WTC11 (cell line): ENCODE measurements around the gene IL6ST. TPM values are rescaled to one million over a fixed set of nuclear protein-coding genes. Genes with fewer than 3 reads are reported as not detected.

Experiments
- CBFB ChIP-seq: sonication (generic); formaldehyde crosslinking; IDR thresholded peaks from 2 replicates; pipeline ENCODE4 v1.8.1; 2022; ENCODE audit warnings: mild to moderate bottlenecking, low read depth, missing genetic modification reagents
- CREM ChIP-seq: sonication (generic); formaldehyde crosslinking; IDR thresholded peaks from 2 replicates; pipeline ENCODE4 v1.8.1; 2022; ENCODE audit warnings: mild to moderate bottlenecking, missing genetic modification reagents, moderate library complexity
- EMX1 ChIP-seq: fragments of 250-450 bp; sonication (Bioruptor Pico); IDR thresholded peaks from 2 replicates; pipeline ENCODE4 v1.8.0; 2021; ENCODE audit warnings: mild to moderate bottlenecking
- FOXP1 ChIP-seq: sonication (generic); formaldehyde crosslinking; IDR thresholded peaks from 2 replicates; pipeline ENCODE4 v1.8.0; 2022; ENCODE audit warnings: missing genetic modification reagents, mild to moderate bottlenecking, moderate library complexity, borderline replicate concordance
- GRHL2 ChIP-seq: fragments of 250-450 bp; sonication (Bioruptor Pico); IDR thresholded peaks from 2 replicates; pipeline ENCODE4 v1.8.0; 2022; ENCODE audit warnings: mild to moderate bottlenecking, moderate library complexity; ENCODE audit not compliant: insufficient replicate concordance, severe bottlenecking
- GTF2I ChIP-seq: fragments of 250-450 bp; sonication (Bioruptor Pico); conservative IDR thresholded peaks from 2 replicates; pipeline ENCODE4 v1.4.0; 2021; ENCODE audit warnings: mild to moderate bottlenecking
- HMGA2 ChIP-seq: fragments of 250-450 bp; sonication (Bioruptor Pico); IDR thresholded peaks from 2 replicates; pipeline ENCODE4 v1.4.0; 2021; ENCODE audit warnings: mild to moderate bottlenecking, moderate library complexity
- IRF2 ChIP-seq: sonication (generic); formaldehyde crosslinking; IDR thresholded peaks from 2 replicates; pipeline ENCODE4 v1.8.0; 2022; ENCODE audit warnings: low read depth, missing genetic modification reagents, borderline replicate concordance
- NFE2L1 ChIP-seq: sonication (generic); formaldehyde crosslinking; IDR thresholded peaks from 2 replicates; pipeline ENCODE4 v1.8.1; 2023; ENCODE audit warnings: missing genetic modification reagents
- NFYB ChIP-seq: sonication (generic); formaldehyde crosslinking; conservative IDR thresholded peaks from 2 replicates; pipeline ENCODE4 v1.8.0; 2022; ENCODE audit warnings: low read depth, missing genetic modification reagents
- PRRX2 ChIP-seq: fragments of 250-450 bp; sonication (Bioruptor Pico); IDR thresholded peaks from 2 replicates; pipeline ENCODE4 v1.8.0; 2021; ENCODE audit warnings: mild to moderate bottlenecking
- RORB ChIP-seq: fragments of 250-450 bp; sonication (Bioruptor Pico); IDR thresholded peaks from 2 replicates; pipeline ENCODE4 v1.9.0; 2021; ENCODE audit warnings: mild to moderate bottlenecking
- SMAD3 ChIP-seq: sonication (generic); formaldehyde crosslinking; IDR thresholded peaks from 2 replicates; pipeline ENCODE4 v1.8.0; 2022; ENCODE audit warnings: missing genetic modification reagents, mild to moderate bottlenecking, borderline replicate concordance
- SOX15 ChIP-seq: fragments of 250-450 bp; sonication (Bioruptor Pico); IDR thresholded peaks from 2 replicates; pipeline ENCODE4 v1.9.0; 2021; ENCODE audit warnings: mild to moderate bottlenecking
- SP1 ChIP-seq: sonication (generic); formaldehyde crosslinking; conservative IDR thresholded peaks from 2 replicates; pipeline ENCODE4 v1.8.1; 2022; ENCODE audit warnings: missing genetic modification reagents
- ZNF138 ChIP-seq: sonication (generic); formaldehyde crosslinking; conservative IDR thresholded peaks from 2 replicates; pipeline ENCODE4 v1.8.1; 2022; ENCODE audit warnings: mild to moderate bottlenecking, moderate library complexity, missing genetic modification reagents
- ZNF219 ChIP-seq: sonication (generic); formaldehyde crosslinking; IDR thresholded peaks from 2 replicates; pipeline ENCODE4 v1.8.0; 2023; ENCODE audit warnings: missing genetic modification reagents, mild to moderate bottlenecking, borderline replicate concordance
- ZNF232 ChIP-seq: sonication (generic); formaldehyde crosslinking; IDR thresholded peaks from 2 replicates; pipeline ENCODE4 v1.8.0; 2022; ENCODE audit warnings: mild to moderate bottlenecking, missing genetic modification reagents
- ZNF396 ChIP-seq: fragments of 250-450 bp; sonication (Bioruptor Pico); IDR thresholded peaks from 2 replicates; pipeline ENCODE4 v1.8.0; 2021; ENCODE audit warnings: mild to moderate bottlenecking, moderate library complexity, borderline replicate concordance
- total RNA-seq: library from RNA; stranded (reverse); gene quantifications from 3 replicates; pipeline ENCODE4 v1.2.3, GENCODE V29; 2021
- TF ChIP-seq, protein P1 (sequence below): fragments of 250-450 bp; sonication (Bioruptor Pico); conservative IDR thresholded peaks from 2 replicates; pipeline ENCODE4 v1.9.0; 2021; ENCODE audit warnings: mild to moderate bottlenecking
- TF ChIP-seq, protein P2 (sequence below): sonication (generic); formaldehyde crosslinking; IDR thresholded peaks from 2 replicates; pipeline ENCODE4 v1.8.0; 2022; ENCODE audit warnings: mild to moderate bottlenecking, missing genetic modification reagents
- TF ChIP-seq, protein P3 (sequence below): sonication (generic); formaldehyde crosslinking; IDR thresholded peaks from 2 replicates; pipeline ENCODE4 v1.8.1; 2023; ENCODE audit warnings: mild to moderate bottlenecking, missing genetic modification reagents
- TF ChIP-seq, protein P4 (sequence below): sonication (generic); formaldehyde crosslinking; conservative IDR thresholded peaks from 2 replicates; pipeline ENCODE4 v1.8.1; 2022; ENCODE audit warnings: mild to moderate bottlenecking, missing genetic modification reagents
- TF ChIP-seq, protein P5 (sequence below): sonication (generic); formaldehyde crosslinking; IDR thresholded peaks from 2 replicates; pipeline ENCODE4 v1.8.0; 2022; ENCODE audit warnings: missing genetic modification reagents
- TF ChIP-seq, protein P6 (sequence below): sonication (generic); formaldehyde crosslinking; IDR thresholded peaks from 2 replicates; pipeline ENCODE4 v1.8.1; 2023; ENCODE audit warnings: mild to moderate bottlenecking, moderate library complexity, missing genetic modification reagents
- TF ChIP-seq, protein P7 (sequence below): fragments of 250-450 bp; sonication (Bioruptor Pico); IDR thresholded peaks from 2 replicates; pipeline ENCODE4 v1.9.0; 2021; ENCODE audit warnings: moderate library complexity, mild to moderate bottlenecking, inconsistent platforms, borderline replicate concordance
- TF ChIP-seq, protein P8 (sequence below): sonication (generic); formaldehyde crosslinking; IDR thresholded peaks from 2 replicates; pipeline ENCODE4 v1.8.1; 2022; ENCODE audit warnings: mild to moderate bottlenecking, moderate library complexity, missing genetic modification reagents

Gene IL6ST
- total RNA-seq, 1 experiment from 2014 or later = 8.4 TPM

DNA sequence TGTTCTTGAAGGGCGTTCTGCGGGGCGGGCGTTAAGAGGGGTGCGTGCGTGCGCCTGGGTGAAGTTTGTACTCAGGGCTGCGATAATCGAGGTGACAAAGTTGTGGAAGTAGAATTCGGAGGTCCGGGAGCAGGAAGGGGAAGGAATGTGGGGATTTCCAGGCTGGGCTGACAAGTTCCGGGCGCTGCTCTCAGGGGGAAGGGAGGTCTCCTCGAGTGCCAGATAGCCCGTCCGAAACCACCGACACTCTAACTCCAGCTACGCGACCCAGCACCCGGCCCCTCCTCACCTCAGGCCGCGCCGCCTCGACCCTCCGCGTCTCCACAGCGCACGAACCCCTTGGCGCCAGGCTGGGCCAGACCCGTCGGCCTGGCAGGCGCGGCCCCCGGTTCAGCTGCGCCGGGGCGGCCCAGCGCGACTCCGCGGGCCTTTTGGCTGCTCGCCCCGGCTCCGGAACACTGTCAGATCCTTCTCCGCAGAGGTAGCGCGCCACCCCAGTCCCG lies at the start of gene IL6ST (continued):
- TF ChIP-seq, protein P1, sequence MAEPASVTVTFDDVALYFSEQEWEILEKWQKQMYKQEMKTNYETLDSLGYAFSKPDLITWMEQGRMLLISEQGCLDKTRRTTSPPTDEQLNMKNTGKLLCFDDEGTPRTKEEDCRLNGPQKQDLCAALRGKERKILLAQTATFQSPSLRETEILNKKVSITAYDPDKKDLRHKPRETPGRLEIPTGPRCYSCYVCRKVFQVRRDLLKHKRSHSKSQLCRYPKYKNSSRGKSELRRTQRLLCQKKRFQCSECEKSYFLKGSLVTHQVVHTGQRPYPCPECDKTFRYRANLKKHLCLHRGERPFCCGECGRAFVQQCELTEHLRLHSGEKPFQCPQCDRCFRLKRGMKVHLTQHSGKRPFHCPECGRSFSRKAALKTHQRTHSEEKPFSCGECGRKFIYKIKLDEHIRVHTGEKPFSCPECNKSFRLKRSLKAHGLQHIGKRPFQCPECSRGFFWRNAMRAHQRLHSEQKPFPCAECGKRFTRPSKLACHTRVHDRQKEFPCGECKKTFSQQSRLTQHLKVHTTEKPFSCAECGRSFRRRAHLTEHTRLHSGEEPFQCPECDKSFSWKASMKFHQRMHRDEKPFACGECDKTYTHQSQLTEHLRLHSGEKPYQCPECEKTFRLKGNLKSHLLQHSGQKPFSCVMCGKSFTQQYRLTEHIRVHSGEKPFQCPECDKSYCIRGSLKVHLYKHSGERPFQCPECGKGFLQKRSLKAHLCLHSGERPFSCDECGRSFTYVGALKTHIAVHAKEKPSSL (CRISPR knock-in tag) = no peak
- TF ChIP-seq ZNF232 (CRISPR knock-in tag) (no peak), NFE2L1 (peak; percentile 65; the same call in 1 of the 2 replicates), CREM (CRISPR knock-in tag) (no peak), NFYB (CRISPR knock-in tag) (no peak), EMX1 (no peak), FOXP1 (CRISPR knock-in tag) (peak; percentile 54; the same call in 1 of the 2 replicates), HMGA2 (no peak), ZNF219 (CRISPR knock-in tag) (no peak), SP1 (CRISPR knock-in tag) (no peak), SOX15 (no peak), SMAD3 (no peak), ZNF138 (CRISPR knock-in tag) (no peak), RORB (CRISPR knock-in tag) (no peak), IRF2 (0 out of 2 replicates have a peak, but pooled peaks have one; percentile 46), CBFB (CRISPR knock-in tag) (no peak), PRRX2 (no peak), ZNF396 (CRISPR knock-in tag) (no peak), GTF2I (no peak), GRHL2 (CRISPR knock-in tag) (no peak)
- TF ChIP-seq, protein P2, sequence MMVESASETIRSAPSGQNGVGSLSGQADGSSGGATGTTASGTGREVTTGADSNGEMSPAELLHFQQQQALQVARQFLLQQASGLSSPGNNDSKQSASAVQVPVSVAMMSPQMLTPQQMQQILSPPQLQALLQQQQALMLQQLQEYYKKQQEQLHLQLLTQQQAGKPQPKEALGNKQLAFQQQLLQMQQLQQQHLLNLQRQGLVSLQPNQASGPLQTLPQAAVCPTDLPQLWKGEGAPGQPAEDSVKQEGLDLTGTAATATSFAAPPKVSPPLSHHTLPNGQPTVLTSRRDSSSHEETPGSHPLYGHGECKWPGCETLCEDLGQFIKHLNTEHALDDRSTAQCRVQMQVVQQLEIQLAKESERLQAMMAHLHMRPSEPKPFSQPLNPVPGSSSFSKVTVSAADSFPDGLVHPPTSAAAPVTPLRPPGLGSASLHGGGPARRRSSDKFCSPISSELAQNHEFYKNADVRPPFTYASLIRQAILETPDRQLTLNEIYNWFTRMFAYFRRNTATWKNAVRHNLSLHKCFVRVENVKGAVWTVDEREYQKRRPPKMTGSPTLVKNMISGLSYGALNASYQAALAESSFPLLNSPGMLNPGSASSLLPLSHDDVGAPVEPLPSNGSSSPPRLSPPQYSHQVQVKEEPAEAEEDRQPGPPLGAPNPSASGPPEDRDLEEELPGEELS = no peak
- TF ChIP-seq, protein P3, sequence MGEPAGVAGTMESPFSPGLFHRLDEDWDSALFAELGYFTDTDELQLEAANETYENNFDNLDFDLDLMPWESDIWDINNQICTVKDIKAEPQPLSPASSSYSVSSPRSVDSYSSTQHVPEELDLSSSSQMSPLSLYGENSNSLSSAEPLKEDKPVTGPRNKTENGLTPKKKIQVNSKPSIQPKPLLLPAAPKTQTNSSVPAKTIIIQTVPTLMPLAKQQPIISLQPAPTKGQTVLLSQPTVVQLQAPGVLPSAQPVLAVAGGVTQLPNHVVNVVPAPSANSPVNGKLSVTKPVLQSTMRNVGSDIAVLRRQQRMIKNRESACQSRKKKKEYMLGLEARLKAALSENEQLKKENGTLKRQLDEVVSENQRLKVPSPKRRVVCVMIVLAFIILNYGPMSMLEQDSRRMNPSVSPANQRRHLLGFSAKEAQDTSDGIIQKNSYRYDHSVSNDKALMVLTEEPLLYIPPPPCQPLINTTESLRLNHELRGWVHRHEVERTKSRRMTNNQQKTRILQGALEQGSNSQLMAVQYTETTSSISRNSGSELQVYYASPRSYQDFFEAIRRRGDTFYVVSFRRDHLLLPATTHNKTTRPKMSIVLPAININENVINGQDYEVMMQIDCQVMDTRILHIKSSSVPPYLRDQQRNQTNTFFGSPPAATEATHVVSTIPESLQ (CRISPR knock-in tag) = no peak
- TF ChIP-seq, protein P4, sequence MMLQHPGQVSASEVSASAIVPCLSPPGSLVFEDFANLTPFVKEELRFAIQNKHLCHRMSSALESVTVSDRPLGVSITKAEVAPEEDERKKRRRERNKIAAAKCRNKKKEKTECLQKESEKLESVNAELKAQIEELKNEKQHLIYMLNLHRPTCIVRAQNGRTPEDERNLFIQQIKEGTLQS (CRISPR knock-in tag) = no peak
- TF ChIP-seq, protein P5, sequence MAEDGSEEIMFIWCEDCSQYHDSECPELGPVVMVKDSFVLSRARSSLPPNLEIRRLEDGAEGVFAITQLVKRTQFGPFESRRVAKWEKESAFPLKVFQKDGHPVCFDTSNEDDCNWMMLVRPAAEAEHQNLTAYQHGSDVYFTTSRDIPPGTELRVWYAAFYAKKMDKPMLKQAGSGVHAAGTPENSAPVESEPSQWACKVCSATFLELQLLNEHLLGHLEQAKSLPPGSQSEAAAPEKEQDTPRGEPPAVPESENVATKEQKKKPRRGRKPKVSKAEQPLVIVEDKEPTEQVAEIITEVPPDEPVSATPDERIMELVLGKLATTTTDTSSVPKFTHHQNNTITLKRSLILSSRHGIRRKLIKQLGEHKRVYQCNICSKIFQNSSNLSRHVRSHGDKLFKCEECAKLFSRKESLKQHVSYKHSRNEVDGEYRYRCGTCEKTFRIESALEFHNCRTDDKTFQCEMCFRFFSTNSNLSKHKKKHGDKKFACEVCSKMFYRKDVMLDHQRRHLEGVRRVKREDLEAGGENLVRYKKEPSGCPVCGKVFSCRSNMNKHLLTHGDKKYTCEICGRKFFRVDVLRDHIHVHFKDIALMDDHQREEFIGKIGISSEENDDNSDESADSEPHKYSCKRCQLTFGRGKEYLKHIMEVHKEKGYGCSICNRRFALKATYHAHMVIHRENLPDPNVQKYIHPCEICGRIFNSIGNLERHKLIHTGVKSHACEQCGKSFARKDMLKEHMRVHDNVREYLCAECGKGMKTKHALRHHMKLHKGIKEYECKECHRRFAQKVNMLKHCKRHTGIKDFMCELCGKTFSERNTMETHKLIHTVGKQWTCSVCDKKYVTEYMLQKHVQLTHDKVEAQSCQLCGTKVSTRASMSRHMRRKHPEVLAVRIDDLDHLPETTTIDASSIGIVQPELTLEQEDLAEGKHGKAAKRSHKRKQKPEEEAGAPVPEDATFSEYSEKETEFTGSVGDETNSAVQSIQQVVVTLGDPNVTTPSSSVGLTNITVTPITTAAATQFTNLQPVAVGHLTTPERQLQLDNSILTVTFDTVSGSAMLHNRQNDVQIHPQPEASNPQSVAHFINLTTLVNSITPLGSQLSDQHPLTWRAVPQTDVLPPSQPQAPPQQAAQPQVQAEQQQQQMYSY (CRISPR knock-in tag) = peak; percentile 57
- TF ChIP-seq, protein P6, sequence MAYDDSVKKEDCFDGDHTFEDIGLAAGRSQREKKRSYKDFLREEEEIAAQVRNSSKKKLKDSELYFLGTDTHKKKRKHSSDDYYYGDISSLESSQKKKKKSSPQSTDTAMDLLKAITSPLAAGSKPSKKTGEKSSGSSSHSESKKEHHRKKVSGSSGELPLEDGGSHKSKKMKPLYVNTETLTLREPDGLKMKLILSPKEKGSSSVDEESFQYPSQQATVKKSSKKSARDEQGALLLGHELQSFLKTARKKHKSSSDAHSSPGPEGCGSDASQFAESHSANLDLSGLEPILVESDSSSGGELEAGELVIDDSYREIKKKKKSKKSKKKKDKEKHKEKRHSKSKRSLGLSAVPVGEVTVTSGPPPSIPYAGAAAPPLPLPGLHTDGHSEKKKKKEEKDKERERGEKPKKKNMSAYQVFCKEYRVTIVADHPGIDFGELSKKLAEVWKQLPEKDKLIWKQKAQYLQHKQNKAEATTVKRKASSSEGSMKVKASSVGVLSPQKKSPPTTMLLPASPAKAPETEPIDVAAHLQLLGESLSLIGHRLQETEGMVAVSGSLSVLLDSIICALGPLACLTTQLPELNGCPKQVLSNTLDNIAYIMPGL (CRISPR knock-in tag) = peak; percentile 93
- TF ChIP-seq, protein P7, sequence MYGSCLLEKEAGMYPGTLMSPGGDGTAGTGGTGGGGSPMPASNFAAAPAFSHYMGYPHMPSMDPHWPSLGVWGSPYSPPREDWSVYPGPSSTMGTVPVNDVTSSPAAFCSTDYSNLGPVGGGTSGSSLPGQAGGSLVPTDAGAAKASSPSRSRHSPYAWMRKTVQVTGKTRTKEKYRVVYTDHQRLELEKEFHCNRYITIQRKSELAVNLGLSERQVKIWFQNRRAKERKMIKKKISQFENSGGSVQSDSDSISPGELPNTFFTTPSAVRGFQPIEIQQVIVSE = no peak
- TF ChIP-seq, protein P8, sequence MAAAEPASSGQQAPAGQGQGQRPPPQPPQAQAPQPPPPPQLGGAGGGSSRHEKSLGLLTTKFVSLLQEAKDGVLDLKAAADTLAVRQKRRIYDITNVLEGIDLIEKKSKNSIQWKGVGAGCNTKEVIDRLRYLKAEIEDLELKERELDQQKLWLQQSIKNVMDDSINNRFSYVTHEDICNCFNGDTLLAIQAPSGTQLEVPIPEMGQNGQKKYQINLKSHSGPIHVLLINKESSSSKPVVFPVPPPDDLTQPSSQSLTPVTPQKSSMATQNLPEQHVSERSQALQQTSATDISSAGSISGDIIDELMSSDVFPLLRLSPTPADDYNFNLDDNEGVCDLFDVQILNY (CRISPR knock-in tag) = peak; percentile 61; the same call in 1 of the 2 replicates
